Activated naive CD8-positive, alpha-beta T cell (primary cell): ENCODE results near the gene UBE2J2.

ENCODE experiments used
- H3K27ac Mint-ChIP-seq: one replicate; pipeline ENCODE4 v1.8.0; 2021; ENCODE audit warnings: mixed read lengths
- H3K27me3 Mint-ChIP-seq: one replicate; pipeline ENCODE4 v1.8.0; 2021; ENCODE audit warnings: mixed read lengths
- H3K36me3 Mint-ChIP-seq: one replicate; pipeline ENCODE4 v1.8.0; 2021; ENCODE audit warnings: mixed read lengths
- H3K4me1 Mint-ChIP-seq: one replicate; pipeline ENCODE4 v1.8.0; 2021; ENCODE audit warnings: low read depth, mixed read lengths
- H3K4me3 Mint-ChIP-seq: one replicate; pipeline ENCODE4 v1.8.0; 2021; ENCODE audit warnings: mild to moderate bottlenecking, mixed read lengths
- H3K9me3 Mint-ChIP-seq: one replicate; pipeline ENCODE4 v1.8.0; 2021; ENCODE audit warnings: low read depth, mixed read lengths

The UBE2J2 gene

GRCh38 chr1:1293263-1294249, 19.9 kb upstream of the UBE2J2 start:
- no peaks in the 10 kb centered on the region for H3K9me3 Mint-ChIP-seq
- H3K4me1 Mint-ChIP-seq: peaks cover 3% of the 10 kb centered on the region
- H3K27me3 Mint-ChIP-seq: no peaks in the 10 kb centered on the region
- H3K4me3 Mint-ChIP-seq: no peak overlapping the region
- H3K36me3 Mint-ChIP-seq: no peaks in the 10 kb centered on the region
- H3K27ac Mint-ChIP-seq: no peak overlapping the region

GRCh38 chr1:1292851-1293250, 19.2 kb upstream of the UBE2J2 start:
- H3K27me3 Mint-ChIP-seq: no peaks in the 10 kb centered on the region
- H3K4me3 Mint-ChIP-seq: no peak overlapping the region
- no peaks in the 10 kb centered on the region for H3K9me3 Mint-ChIP-seq
- peaks cover 3% of the 10 kb centered on the region for H3K4me1 Mint-ChIP-seq
- no peaks in the 10 kb centered on the region for H3K36me3 Mint-ChIP-seq
- no peak overlapping the region for H3K27ac Mint-ChIP-seq

GRCh38 chr1:1292442-1292779, 18.8 kb upstream of the UBE2J2 start:
- Mint-ChIP-seq H3K4me3 (no peak overlapping the region), H3K4me1 (peaks cover 3% of the 10 kb centered on the region), H3K27ac (no peak overlapping the region), H3K36me3 (no peaks in the 10 kb centered on the region), H3K27me3 (no peaks in the 10 kb centered on the region), H3K9me3 (no peaks in the 10 kb centered on the region)

- no peaks in the 10 kb centered on the region for H3K27me3 Mint-ChIP-seq
- peaks cover 3% of the 10 kb centered on the region for H3K4me1 Mint-ChIP-seq
- no peak overlapping the region for H3K27ac Mint-ChIP-seq
- H3K4me3 Mint-ChIP-seq: no peak overlapping the region
- no peaks in the 10 kb centered on the region for H3K36me3 Mint-ChIP-seq
- no peaks in the 10 kb centered on the region for H3K9me3 Mint-ChIP-seq
Observed at GRCh38 chr1:1291548-1292441, 18.1 kb upstream of the UBE2J2 start.

- H3K4me3 Mint-ChIP-seq: no peak overlapping the region
Observed at GRCh38 chr1:1291023-1291528, 17.4 kb upstream of the UBE2J2 start.

GRCh38 chr1:1290238-1290731, 16.6 kb upstream of the UBE2J2 start:
- no peaks in the 10 kb centered on the region for H3K9me3 Mint-ChIP-seq
- no peak overlapping the region for H3K4me3 Mint-ChIP-seq
- no peak overlapping the region for H3K27ac Mint-ChIP-seq
- no peaks in the 10 kb centered on the region for H3K27me3 Mint-ChIP-seq
- H3K4me1 Mint-ChIP-seq: peaks cover 3% of the 10 kb centered on the region
- H3K36me3 Mint-ChIP-seq: no peaks in the 10 kb centered on the region

More at GRCh38 chr1:1291023-1291528, 17.4 kb upstream of the UBE2J2 start:
- Mint-ChIP-seq H3K27ac (no peak overlapping the region), H3K36me3 (no peaks in the 10 kb centered on the region), H3K27me3 (no peaks in the 10 kb centered on the region), H3K4me1 (peaks cover 3% of the 10 kb centered on the region), H3K9me3 (no peaks in the 10 kb centered on the region)

DNA sequence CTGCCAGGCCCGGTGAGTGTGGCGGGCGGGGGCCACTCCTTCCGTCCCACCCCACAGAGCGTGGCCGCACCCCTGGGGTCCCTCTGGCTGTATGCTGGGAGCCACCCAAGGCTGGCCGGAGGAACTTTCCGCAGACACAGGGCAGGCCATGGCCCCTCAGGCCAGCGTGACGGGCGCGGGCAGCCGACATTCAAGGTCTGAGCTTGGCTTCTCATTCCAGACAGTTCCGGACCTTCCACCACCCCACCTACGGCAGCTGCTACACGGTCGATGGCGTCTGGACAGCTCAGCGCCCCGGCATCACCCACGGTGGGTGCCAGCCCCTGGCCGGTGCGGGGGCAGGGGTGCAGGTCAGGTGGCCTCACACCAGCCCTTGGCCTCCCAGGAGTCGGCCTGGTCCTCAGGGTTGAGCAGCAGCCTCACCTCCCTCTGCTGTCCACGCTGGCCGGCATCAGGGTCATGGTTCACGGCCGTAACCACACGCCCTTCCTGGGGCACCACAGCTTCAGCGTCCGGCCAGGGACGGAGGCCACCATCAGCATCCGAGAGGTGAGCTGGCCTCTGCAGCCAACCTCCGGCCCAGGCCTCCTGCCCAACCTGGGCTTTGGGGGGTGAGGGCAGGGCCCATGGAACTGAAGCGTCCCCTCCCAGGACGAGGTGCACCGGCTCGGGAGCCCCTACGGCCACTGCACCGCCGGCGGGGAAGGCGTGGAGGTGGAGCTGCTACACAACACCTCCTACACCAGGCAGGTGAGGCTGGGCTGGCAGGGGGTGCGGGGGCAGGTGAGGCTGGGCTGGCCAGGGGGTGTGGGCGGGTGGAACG, 13.8 kb upstream of the UBE2J2 start:
- Mint-ChIP-seq H3K27ac (no peak overlapping the region), H3K27me3 (no peaks in the 10 kb centered on the region), H3K4me3 (no peak overlapping the region), H3K9me3 (no peaks in the 10 kb centered on the region), H3K4me1 (peaks cover 3% of the 10 kb centered on the region), H3K36me3 (no peaks in the 10 kb centered on the region)

DNA sequence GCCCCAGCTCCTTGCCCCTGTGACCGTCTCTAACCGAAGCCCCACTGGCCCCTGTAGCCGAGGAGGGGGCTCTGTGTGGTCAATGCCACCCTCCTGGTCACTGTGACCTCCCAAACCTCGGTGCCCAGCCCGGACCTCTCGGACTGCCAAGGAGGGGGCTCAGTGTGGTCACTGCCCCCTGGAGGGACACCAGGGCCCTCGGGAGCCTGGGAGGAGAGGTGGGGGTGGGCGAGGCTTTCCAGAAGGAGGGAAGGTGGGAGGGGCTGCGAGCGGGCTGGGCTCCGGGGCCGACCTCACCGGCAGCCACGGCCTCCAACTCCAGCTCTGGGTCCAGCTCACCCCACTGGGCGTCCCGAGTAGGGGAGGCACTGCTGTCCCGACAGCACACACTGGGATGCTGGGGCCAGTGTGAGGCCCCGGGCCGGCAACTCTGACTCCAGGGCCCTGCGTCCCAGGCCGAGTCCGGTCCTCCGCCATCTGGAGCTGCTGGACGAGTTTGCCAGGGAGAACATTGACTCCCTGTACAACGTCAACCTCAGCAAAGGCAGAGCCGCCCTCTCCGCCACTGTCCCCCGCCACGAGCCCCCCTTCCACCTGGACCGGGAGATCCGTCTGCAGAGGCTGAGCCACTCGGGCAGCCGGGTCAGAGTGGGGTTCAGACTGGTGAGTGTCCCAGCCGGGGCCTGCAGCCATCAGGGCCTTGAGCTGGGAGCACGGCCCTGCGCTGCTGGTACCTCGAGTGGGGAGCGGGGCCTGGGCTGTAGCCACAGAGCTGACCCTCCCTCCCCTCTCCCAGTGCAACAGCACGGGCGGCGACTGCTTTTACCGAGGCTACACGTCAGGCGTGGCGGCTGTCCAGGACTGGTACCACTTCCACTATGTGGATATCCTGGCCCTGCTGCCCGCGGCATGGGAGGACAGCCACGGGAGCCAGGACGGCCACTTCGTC, 12.9 kb upstream of the UBE2J2 start:
- Mint-ChIP-seq H3K4me1 (no peaks in the 10 kb centered on the region), H3K27ac (no peak overlapping the region), H3K27me3 (no peaks in the 10 kb centered on the region), H3K9me3 (no peaks in the 10 kb centered on the region), H3K4me3 (no peak overlapping the region), H3K36me3 (no peaks in the 10 kb centered on the region)

- Mint-ChIP-seq H3K4me1 (no peaks in the 10 kb centered on the region), H3K4me3 (no peak overlapping the region), H3K9me3 (no peaks in the 10 kb centered on the region), H3K27me3 (no peaks in the 10 kb centered on the region), H3K27ac (no peak overlapping the region), H3K36me3 (no peaks in the 10 kb centered on the region)
Observed at GRCh38 chr1:1285611-1286311, 12.1 kb upstream of the UBE2J2 start.

DNA sequence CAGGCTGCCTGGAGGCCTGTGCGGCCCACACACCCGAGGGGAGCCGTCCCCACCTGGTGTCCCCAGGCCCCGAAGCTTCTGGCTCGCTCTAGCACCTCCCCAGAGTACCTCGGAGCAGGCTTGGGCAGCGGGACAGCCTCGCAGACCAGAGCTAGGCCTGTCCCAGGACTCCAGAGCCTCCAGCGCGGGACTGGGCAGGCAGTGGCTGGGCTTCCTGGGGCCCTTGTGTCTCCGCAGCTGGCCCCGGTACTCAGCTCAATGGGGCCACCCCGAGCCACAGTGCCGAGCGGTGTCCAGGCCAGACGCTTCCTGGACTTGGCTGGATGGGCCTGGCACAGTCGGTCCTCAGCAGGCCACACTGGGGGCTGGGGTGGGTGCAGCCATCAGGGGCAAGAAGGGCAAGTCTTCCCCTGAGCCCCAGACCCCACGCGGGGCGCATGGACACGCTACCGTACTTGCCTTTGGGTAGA, 11.5 kb upstream of the UBE2J2 start:
- H3K4me1 Mint-ChIP-seq: no peaks in the 10 kb centered on the region
- H3K36me3 Mint-ChIP-seq: no peaks in the 10 kb centered on the region
- H3K27me3 Mint-ChIP-seq: no peaks in the 10 kb centered on the region
- H3K27ac Mint-ChIP-seq: no peak overlapping the region
- H3K9me3 Mint-ChIP-seq: no peaks in the 10 kb centered on the region
- no peak overlapping the region for H3K4me3 Mint-ChIP-seq

DNA sequence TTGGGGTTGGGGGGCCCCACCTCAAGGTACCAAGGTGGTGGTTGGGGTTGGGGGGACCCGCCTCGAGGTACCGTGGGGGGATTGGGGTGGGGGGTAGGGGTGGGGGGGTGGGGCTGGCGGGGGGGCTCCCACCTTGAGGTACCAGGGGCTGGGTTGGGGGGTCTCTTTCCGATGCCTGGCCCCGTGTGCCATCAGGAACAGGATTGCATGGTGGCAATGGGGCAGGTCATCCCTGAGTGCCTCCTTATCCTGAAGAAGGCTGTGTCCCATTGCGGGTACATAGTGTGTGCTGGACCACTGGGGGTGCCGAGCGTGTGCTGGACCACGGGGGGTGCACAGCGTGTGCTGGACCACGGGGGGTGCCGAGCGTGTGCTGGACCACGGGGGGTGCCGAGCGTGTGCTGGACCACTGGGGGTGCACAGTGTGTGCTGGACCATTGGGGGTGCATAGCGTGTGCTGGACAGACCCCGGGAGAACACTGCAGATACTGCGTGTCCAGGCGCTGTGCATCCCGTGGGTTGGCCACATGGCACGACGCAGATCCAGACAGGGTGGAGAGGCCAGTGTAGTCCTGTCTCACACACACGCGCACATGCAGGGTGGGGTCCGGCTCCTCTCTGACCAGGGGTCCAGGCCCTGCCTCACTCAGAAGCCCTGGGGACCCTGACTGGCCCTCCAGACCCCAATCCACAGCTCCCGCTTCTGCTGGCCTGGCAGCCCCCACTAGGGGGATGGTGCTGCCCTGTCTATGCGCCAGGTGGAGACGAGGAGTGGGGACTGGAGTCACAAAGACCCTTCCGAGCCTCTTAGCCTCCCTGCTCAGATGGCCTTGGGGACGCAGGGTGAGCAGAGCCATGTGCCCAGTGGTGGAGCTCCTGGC, 10.8 kb upstream of the UBE2J2 start:
- Mint-ChIP-seq H3K27ac (no peak overlapping the region), H3K36me3 (no peaks in the 10 kb centered on the region), H3K4me3 (no peak overlapping the region), H3K27me3 (no peaks in the 10 kb centered on the region), H3K4me1 (no peaks in the 10 kb centered on the region), H3K9me3 (no peaks in the 10 kb centered on the region)

GRCh38 chr1:1283821-1284220, 10.2 kb upstream of the UBE2J2 start:
- H3K27ac Mint-ChIP-seq: no peak overlapping the region
- H3K9me3 Mint-ChIP-seq: no peaks in the 10 kb centered on the region
- no peaks in the 10 kb centered on the region for H3K27me3 Mint-ChIP-seq
- no peaks in the 10 kb centered on the region for H3K4me1 Mint-ChIP-seq
- H3K4me3 Mint-ChIP-seq: no peak overlapping the region
- no peaks in the 10 kb centered on the region for H3K36me3 Mint-ChIP-seq
